GM18858 (cell line): Measurements from ENCODE around the gene TTC19.
"Not testable (repeated sequence)": the region's sequence is repeated elsewhere in the genome, so short reads cannot be mapped to it uniquely, and the experiment has no call there.

Source experiments
- ATAC-seq: cut with Tn5 transposase; IDR thresholded peaks from one replicate; pipeline ENCODE4 v1.9.1; 2021; ENCODE audit not compliant: unreplicated experiment

Gene TTC19

DNA sequence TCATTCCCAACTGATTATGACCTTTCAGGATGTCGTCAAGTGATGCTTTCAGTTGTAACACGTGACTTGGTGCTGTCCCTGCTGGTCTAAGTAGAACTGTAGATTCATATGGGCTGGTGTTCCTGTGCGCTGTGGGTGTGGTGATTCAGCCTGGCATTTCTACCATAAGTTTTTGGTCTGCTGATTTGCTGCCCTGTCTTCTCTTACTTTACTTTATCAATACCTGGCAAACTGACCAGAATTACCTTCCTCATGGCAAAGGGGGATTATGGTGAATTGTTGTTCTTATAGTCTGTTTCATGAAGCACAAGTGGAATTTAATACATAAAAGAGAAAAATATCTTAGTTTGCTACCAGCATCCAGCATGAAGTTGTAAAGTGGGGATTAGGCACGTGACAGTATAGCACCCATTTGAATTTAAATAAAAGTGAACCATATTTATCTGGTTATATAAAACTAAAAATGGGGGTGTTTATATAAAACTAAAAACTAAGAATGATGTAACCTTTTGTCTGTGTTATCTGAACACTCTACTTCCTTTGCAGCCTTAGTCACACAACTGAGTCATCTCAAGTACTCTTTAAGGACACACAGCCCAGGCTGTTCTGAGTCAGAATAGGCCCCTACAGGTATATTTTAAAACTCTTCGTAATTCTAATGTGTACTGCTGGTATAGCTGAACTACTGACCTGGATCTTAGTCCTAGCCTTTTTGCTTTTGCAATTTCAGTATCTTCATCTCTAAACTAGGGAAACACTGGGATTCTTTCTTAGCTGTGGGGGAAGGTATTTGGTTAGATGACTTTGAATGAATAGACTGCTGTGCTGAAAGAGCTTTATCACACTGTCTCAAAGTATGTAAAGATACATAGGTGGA lies 28.3 kb downstream of the TTC19 start:
- peak; percentile 97 for ATAC-seq

DNA sequence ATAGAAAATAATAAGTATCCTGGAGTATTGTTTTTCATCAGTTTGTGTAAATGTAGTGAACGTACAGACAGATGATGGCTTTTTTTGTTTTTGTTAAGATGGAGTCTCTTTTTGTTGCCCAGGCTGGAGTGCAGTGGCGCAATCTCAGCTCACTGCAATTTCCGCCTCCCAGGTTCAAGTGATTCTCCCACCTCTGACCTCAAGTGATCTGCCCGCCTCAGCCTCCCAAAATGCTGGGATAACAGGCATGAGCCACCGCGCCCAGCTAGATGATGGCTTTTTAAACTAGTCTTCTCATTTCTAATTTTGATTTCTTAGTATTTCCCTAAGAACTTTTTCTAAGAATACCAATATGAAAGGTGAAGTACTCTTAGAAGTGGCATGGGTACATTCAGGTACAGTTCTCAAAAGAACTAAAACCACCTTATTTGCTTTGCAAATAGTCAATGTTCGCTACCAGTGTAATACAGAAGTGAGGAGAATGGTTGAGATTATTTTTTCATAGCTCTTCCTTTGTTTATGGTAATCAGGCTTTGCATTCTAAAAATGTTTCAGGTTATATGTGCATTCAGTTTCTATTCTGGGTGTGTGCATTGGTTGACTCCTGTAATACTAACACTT lies 34.2 kb downstream of the TTC19 start:
- no peak for ATAC-seq

DNA sequence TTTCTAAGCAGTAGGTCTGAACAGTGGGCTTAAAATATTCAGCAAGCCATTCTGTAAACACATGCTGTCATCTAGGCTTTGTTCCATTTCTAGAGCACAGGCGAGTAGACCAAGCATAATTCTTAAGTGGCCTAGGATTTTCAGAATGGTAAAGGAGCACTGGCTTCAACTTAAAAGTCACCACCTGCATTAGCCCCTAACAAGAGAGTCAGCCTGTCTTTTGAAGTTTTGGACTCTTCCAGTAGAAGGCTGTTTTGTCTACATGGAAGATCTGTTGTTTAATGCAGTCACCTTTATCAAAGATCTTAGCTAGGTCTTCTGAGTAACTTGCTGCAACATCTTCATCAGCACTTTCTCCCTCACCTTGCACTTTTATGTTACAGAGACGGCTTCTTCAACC lies 36.6 kb downstream of the TTC19 start:
- ATAC-seq = no peak

DNA sequence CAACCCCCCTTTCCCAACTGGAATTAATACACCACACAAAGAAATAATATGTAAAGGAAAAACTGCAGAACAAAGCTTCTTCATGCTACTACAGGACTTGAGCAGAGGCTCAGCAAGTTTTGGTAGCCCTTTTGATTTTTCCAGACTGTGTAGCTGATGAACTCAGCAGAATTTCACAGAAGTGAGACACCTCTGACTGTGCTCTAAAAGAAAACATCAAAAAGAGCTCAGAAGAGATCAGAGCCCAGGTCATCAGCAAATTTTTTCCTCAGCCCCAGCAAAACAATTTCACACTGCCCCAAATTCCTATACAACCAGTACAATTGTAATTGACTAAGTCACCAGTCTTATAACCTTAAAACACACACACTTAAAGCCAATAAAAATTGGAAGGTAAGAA lies 38.0 kb downstream of the TTC19 start:
- no peak for ATAC-seq

DNA sequence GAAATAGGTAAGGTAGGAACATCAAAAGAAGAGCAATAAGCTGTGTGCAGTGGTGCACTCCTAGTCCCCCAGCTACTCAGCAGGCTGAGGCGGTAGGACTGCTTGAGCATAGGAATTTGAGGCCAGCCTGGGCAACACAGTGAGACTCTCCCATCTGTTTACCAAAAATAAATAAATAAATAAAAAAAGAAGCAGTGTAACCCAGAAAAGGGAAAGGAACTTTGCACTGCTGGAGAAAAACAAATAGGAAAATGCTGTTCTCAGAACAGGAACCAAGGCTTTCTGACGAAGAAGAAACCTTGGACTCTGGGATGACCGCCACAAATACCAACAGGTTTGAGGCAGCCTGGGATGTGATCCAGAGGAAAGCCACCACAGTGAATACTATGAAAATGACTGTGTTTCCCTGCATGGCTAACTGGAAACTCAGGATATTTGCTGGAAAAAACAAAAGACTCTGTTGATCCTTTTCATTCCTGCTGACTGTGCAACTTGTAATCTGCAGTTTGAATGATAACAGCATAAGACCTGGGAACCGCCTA lies 41.2 kb downstream of the TTC19 start:
- ATAC-seq = no peak

DNA sequence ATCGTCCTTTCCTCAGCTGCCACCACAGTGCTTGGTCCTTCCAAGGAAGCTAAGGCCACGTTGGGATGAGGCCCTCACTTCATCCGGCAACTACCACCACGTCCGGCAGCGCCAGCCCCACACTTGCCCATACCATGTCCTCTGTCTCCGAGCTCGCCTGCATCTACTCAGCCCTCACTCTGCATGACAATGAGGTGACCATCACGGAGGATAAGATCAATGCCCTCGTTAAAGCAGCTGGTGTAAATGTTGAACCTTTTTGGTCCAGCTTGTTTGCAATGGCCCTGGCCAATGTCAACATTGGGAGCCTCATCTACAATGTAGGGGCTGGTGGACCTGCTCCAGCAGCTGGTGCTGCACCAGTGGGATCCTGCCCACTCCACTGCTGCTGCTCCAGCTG lies 44.9 kb downstream of the TTC19 start:
- ATAC-seq = no peak

DNA sequence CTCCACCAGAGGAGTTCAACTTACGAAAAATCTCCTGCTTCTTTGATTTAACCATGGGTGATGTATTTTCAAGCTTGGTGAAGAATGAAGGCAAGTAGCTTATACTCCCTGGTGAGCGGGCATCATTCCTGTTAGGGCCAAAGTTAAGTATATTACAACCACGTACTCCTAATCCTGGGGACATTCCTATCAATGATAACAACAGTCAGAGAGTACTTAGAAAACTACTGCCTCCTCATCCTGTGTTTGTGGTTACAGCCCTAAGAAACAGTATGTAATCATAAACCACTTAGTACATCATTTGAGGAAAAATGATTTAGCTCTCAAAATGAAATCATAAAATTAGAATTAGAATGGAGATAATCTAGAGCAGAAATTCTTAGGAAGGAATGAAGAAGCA lies 47.3 kb downstream of the TTC19 start:
- no peak for ATAC-seq

DNA sequence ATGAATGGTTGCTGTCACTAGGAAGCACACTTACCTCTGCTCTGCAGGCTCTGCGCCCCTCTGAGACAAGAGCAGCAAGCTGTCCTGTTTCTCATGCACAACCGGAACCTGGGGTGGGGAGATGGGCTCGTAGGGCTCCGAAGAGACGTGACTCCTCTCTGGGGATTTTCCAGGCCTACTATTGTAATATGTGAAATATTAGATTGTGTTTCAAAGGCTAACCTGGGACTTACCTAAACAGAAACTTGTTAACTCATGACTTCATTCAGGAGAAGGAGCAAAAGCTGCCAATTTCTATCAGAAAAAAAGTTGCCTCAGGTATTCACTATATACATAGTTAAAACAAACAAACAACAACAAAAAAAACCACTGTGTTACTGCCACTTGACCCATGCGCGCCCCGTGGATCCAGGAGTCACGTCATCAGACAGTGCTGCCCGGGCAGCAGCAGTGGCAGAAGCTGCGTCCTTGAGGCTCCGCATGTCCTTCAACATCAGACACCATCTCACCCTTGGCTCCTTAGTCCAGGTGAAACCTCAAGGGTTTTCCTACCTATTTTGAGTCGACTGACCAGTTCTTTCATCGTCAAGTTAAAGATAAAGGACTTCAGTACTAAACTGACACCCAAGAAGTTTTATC lies 49.3 kb downstream of the TTC19 start:
- ATAC-seq = no peak

DNA sequence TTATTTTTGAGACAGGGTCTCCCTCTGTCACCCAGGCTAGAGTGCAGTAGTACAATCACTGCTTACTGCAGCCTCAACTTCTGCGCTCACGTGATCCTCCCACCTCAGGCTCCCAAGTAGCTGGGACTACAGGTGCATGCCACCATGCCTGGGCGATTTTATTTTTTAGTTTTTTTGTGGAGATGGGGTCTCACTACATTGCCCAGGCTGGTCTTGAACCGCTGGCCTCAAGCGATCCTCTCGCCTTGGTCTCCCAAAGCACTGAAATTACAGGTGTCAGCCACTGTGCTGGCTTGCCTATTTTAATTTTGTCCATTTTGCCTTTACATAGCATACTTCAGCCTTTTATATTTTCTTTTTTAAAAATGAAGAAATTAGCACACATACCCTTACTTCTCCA lies 51.2 kb downstream of the TTC19 start:
- ATAC-seq = no peak

DNA sequence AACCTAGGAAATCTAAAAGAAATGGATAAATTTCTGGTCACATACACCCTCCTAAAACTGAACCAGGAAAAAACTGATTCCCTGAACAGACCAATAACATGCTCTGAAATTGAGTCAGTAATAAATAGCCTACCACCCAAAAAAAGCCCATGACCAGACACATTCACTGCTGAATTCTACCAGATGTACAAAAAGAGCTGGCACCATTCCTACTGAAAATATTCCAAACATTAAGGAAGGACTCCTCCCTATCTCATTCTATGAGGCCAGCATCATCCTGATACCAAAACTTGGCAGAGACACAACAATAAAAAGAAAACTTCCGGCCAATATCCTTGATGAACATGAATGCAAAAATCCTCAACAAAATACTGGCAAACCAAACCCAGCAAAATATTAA lies 52.9 kb downstream of the TTC19 start:
- ATAC-seq = no peak

DNA sequence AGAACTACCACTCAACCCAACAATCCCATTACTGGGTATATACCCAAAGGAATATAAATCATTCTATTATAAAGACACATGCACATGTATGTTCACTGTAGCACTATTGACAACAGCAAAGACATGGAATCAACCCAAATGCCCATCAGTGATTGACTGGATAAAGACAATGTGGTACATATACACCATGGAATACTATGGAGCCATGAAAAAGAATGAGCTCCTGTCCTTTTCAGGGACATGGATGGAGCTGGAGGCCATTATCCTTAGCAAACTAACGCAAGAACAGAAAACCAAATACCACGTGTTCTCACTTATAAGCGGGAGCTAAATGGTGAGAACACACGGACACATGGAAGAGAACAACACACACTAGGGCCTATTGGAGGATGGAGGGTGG lies 55.5 kb downstream of the TTC19 start:
- not testable (repeated sequence) for ATAC-seq

DNA sequence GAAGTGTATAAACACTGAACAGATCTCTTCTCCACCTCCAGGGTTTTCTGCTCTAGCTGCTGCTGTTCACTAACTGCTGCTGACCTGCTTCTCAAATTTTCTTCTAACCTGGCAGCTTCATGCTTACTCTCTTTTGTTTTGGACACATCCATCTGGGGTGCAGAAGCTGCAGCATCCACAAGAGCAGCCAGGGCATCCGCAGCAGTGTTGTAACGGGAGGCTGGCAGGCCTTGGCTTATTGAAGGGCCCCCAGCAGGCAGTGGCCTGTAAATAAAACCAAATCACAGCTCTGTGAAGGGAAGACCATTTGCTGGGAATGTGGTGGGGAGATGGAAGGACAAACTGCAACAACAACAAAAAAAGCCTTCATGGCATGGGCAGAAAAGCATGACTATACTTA lies 62.0 kb downstream of the TTC19 start:
- no peak for ATAC-seq

DNA sequence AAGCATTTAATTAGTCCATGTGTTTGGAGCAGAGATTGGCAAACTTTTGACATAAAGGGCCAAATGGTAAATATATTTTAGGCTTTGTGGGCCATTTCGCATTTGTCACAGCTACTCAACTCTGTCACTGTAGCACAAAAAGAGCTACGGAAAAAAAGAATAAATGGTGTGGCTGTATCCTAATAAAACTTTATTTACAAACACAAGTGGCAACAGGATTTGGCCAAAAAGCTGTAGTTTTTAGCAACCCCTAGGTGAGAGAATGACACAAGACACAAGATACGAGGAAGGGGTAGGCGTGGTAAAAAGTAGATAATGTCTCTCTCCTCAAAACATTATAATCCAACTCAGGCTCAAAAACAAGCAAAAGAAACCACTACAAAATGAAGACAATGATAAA lies 66.5 kb downstream of the TTC19 start:
- no peak for ATAC-seq

DNA sequence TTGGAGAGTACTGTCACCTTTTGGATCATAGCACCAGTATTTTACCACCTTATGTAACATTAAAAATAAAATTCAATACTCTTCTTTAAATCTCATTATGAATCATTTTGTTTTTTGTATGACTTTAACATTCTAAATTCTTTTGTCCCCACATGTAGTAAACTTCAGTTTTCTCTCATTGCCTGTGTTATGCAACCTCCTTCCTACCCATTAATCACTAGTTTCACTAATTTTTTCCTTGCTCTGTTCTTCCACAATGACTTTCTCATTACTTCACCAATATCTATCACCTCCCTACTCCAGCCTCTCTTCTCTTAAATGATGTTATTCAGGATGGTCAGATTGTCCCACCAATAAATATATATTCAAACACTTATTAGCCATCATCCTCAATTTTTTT lies 68.7 kb downstream of the TTC19 start:
- ATAC-seq = no peak

DNA sequence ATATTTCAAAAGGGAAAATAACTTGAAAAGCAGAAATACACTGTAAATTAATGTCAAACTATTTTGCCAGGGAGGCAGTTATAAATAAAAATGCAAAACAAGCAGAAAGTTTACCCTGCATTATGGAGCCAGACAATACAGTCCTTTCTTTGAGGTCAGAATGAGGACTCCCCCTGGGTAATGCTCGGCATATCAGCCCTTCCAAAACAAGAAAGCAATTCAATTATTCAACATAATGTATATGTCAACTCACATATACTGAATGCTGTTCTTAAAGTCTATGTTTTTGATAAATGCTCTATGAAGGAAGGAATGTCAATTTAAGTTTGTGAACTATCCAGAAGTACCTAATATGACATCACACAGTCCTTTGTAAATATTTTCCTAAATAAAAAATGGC lies 72.4 kb downstream of the TTC19 start:
- ATAC-seq = no peak

DNA sequence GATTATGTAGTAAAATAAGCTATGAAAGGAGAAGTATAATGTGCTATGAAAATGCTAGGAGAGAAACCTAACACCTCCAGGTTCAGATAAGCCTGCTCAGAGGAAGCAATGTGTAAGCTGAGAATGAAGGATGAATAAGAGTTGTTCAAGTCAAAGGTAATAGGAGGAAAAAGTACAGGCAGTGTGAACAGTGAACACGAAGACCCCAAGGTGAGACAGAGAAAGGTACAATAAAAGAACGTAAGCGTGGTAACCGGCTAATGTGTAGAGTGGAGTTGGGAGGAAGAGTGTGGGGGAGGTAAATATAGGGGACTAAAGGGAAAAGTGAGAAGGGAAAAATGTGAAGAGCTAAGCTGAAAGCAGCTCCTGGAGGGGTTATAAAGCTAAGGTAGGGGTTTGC lies 74.2 kb downstream of the TTC19 start:
- no peak for ATAC-seq

DNA sequence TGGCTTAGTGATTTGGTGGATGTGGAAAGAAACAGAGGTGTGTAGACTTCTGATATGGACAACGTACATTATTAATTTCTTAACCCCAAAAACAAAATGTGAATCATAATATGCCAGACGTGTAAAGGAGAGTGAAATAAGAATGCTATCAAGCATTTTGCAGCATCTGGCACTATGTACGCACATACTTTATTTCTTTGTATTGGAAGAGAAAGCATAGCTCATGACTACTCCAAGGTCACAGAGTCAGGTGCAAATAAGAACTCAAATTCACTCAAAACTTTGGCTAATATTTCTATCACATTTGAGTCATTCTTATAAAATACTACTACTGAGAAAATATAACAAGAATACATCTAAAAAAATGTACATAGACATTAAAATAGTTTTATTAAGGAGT lies 74.8 kb downstream of the TTC19 start:
- ATAC-seq = no peak

DNA sequence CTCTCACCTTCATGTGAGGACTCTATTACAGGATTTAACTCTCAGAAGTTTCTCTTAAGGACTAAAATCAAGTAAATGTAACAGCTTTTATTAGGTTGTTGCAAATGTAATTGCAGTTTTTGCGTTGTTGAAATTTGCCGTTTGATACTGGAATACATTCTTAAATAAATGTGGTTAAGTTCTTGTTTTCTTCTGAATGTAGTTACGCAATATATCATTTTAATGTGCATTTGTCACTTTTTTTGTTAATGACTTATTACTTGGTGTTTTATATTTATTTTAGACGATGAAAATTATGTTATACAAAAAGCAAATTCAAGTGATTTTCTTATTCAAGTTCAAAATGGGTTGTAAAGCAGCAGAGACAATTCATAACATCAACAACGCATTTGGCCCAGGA lies 76.3 kb downstream of the TTC19 start:
- no peak for ATAC-seq
